Parathyroid adenoma (tissue), 2 donors: ENCODE results near the gene SLC35F3.

Experiments used
- H2AFZ ChIP-seq: fragments of 300-600 bp; sonication (generic); one replicate; pipeline ENCODE4 v1.7.0; 2017; ENCODE audit warnings: antibody characterized with exemption, mild to moderate bottlenecking
- H3K27ac ChIP-seq: fragments of 300-600 bp; sonication (generic); one replicate; pipeline ENCODE4 v1.7.0; 2017
- H3K27me3 ChIP-seq: fragments of 300-600 bp; sonication (generic); one replicate; pipeline ENCODE4 v1.7.0; 2017; ENCODE audit warnings: low read length; ENCODE audit not compliant: control insufficient read depth, insufficient read depth
- H3K36me3 ChIP-seq: fragments of 300-600 bp; sonication (generic); one replicate; pipeline ENCODE4 v1.7.0; 2017; ENCODE audit warnings: low read length; ENCODE audit not compliant: control insufficient read depth, insufficient read depth
- H3K4me1 ChIP-seq: fragments of 300-600 bp; sonication (generic); one replicate; pipeline ENCODE4 v1.7.0; 2017; ENCODE audit warnings: control low read depth
- H3K4me2 ChIP-seq: fragments of 300-600 bp; sonication (generic); one replicate; pipeline ENCODE4 v1.7.0; 2017; ENCODE audit warnings: low read length
- H3K4me3 ChIP-seq: fragments of 300-600 bp; sonication (generic); one replicate; pipeline ENCODE4 v1.7.0; 2017; ENCODE audit warnings: low read depth, low read length
- H3K79me2 ChIP-seq: fragments of 300-600 bp; sonication (generic); one replicate; pipeline ENCODE4 v1.7.0; 2017; ENCODE audit warnings: control low read depth
- H3K9ac ChIP-seq: fragments of 300-600 bp; sonication (generic); one replicate; pipeline ENCODE4 v1.7.0; 2017; ENCODE audit warnings: mild to moderate bottlenecking
- H3K9me3 ChIP-seq: fragments of 300-600 bp; sonication (generic); one replicate; pipeline ENCODE4 v1.7.0; 2017; ENCODE audit warnings: low read length; ENCODE audit not compliant: control insufficient read depth
- CTCF ChIP-seq: fragments of 300-600 bp; sonication (generic); IDR thresholded peaks from one replicate; pipeline ENCODE4 v1.7.0; 2017; ENCODE audit warnings: antibody characterized with exemption, mild to moderate bottlenecking
- donor health status: primary hyperparathyroidism.

Gene SLC35F3

DNA sequence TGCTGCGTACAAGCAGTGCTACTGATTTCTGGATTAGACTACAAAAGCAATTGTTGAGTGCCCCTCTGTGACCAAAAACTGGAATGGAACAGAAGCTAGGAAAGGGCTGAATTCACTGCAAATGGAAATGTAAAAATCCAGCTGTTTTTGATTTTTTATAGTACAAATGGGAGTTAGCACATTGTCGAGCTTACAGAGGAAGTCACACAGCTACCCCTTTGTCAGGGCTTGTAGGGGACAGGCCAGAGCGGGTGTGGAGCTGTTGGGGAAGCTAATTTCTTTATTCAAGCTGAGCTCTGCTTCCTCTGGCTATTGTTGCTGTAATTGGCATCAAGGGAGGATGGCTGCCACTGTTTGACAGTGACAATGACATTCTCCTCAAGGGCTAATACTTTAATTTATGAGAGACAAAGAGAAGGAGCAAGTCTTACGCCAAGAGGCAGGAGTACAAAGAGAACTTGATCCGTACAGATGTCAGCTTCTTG is 96.1 kb downstream of the SLC35F3 start:
- Histone ChIP-seq H3K4me2 (no peak overlapping the region), H2AFZ (no peak overlapping the region), H3K27ac (no peak overlapping the region), H3K9me3 (no peaks in the 10 kb centered on the region), H3K27me3 (no peaks in the 10 kb centered on the region), H3K36me3 (no peaks in the 10 kb centered on the region), H3K9ac (no peak overlapping the region), H3K4me1 (no peaks in the 10 kb centered on the region), H3K79me2 (no peaks in the 10 kb centered on the region), H3K4me3 (no peak overlapping the region)
- TF ChIP-seq CTCF: no peak

- Histone ChIP-seq H3K79me2 (no peaks in the 10 kb centered on the region), H3K9me3 (no peaks in the 10 kb centered on the region), H3K27me3 (no peaks in the 10 kb centered on the region), H3K4me2 (no peak overlapping the region), H3K9ac (no peak overlapping the region), H3K36me3 (no peaks in the 10 kb centered on the region), H2AFZ (no peak overlapping the region), H3K4me1 (no peaks in the 10 kb centered on the region), H3K27ac (no peak overlapping the region), H3K4me3 (no peak overlapping the region)
- no peak for TF ChIP-seq CTCF
Measured at GRCh38 chr1:234001817-234002216, 97.3 kb downstream of the SLC35F3 start.

GRCh38 chr1:234004591-234004990 is 100.1 kb downstream of the SLC35F3 start:
- Histone ChIP-seq H3K27me3 (no peaks in the 10 kb centered on the region), H3K27ac (no peak overlapping the region), H3K4me1 (no peaks in the 10 kb centered on the region), H2AFZ (no peak overlapping the region), H3K36me3 (no peaks in the 10 kb centered on the region), H3K9me3 (no peaks in the 10 kb centered on the region), H3K4me3 (no peak overlapping the region), H3K79me2 (no peaks in the 10 kb centered on the region), H3K4me2 (no peak overlapping the region), H3K9ac (no peak overlapping the region)
- TF ChIP-seq CTCF: no peak

DNA sequence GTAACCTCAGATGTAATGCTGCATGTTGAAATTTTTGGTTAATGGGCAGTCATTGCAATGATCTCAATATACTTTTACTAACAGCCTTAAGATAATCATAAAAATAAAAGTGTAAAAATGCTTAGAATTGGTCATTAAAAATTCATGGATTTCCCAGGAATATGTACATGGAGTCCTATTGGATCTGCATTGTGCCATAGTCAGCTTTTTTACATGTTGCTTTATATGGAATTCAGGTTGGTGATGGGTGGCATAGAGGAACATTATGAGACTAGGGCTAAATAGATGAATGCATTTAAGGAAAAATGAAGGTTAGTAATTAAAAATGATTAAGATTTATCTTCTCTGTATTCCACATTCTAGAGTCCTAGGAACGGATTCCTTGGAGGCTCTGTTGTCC is 103.2 kb downstream of the SLC35F3 start:
- H3K36me3 ChIP-seq: no peaks in the 10 kb centered on the region
- H3K27ac ChIP-seq: no peak overlapping the region
- no peak overlapping the region for H3K9ac ChIP-seq
- H2AFZ ChIP-seq: no peak overlapping the region
- H3K79me2 ChIP-seq: no peaks in the 10 kb centered on the region
- H3K4me3 ChIP-seq: no peak overlapping the region
- no peak for TF ChIP-seq CTCF
- H3K27me3 ChIP-seq: no peaks in the 10 kb centered on the region
- H3K9me3 ChIP-seq: no peaks in the 10 kb centered on the region
- no peaks in the 10 kb centered on the region for H3K4me1 ChIP-seq
- H3K4me2 ChIP-seq: no peak overlapping the region

DNA sequence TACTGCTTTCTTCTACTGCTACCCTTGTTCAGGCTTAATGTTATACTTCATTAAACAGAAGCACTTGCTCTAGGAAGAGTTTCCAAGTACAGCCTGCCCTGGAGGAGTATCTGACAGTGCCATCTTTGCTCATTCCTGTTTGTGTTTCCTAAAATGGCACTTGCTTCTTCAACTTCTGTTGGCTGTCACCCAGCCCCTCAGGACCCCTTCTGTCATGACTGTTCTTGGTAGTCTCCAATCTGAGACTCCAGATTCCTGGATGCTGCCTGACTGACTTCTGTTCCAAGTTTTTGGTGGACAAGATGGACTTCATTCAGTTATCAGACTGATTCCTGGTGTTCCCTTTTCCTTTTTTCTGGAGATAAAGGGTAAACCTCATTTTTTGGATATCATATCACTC is 104.1 kb downstream of the SLC35F3 start:
- no peaks in the 10 kb centered on the region for H3K27me3 ChIP-seq
- H3K4me1 ChIP-seq: no peaks in the 10 kb centered on the region
- H3K27ac ChIP-seq: no peak overlapping the region
- H3K9me3 ChIP-seq: no peaks in the 10 kb centered on the region
- no peak for TF ChIP-seq CTCF
- H3K4me3 ChIP-seq: no peak overlapping the region
- H2AFZ ChIP-seq: no peak overlapping the region
- no peaks in the 10 kb centered on the region for H3K36me3 ChIP-seq
- no peaks in the 10 kb centered on the region for H3K79me2 ChIP-seq
- no peak overlapping the region for H3K9ac ChIP-seq
- H3K4me2 ChIP-seq: no peak overlapping the region
